ENCODE measurements around the gene EPB41L2. TPM values are rescaled to one million over a fixed set of nuclear protein-coding genes. Genes with fewer than 3 reads are reported as not detected.

The EPB41L2 gene
- total RNA-seq, 4 donors from 2014 or later, result 190 to 321 (median 265) TPM

- Histone ChIP-seq H3K27ac (no peak overlapping the region), H3K36me3 (peaks cover 0 to 12% (median 0%) of the 10 kb centered on the region in 3 donors), H3K9me3 (peaks cover 0 to 8% (median 0%) of the 10 kb centered on the region in 4 donors), H3K4me1 (peaks cover 0 to 45% (median 0%) of the 10 kb centered on the region in 4 donors), H3K4me3 (no peak overlapping the region), H3K27me3 (no peaks in the 10 kb centered on the region)
- no peak for TF ChIP-seq CTCF (IDR thresholded peaks at IDR 0.05)
- TF ChIP-seq POLR2A (IDR thresholded peaks at IDR 0.05), result no peak
- TF ChIP-seq EP300 (IDR thresholded peaks at IDR 0.05), result no peak
- no peak for DNase-seq (ENCODE audit: low spot score in 2 of 2)
- 75 to 83% methylated on average over 4 of the region's 4 CpGs for WGBS, 2 donors
These were observed 149.9 kb downstream of the EPB41L2 start for GRCh38 chr6:130913120-130913519.

GRCh38 chr6:130912434-130912833, 150.6 kb downstream of the EPB41L2 start:
- H3K27ac ChIP-seq, result no peak overlapping the region
- WGBS, 2 donors, result 69 to 81% methylated on average over 4 of the region's 4 CpGs
- TF ChIP-seq CTCF (IDR thresholded peaks at IDR 0.05) (no peak), POLR2A (IDR thresholded peaks at IDR 0.05) (no peak), EP300 (IDR thresholded peaks at IDR 0.05) (no peak)

GRCh38 chr6:130908958-130909357, 154.1 kb downstream of the EPB41L2 start:
- 80 to 88% methylated on average over 2 of the region's 2 CpGs for WGBS, 2 donors
- H3K4me3 ChIP-seq, result no peak overlapping the region
- H3K9me3 ChIP-seq, result peaks cover 0 to 8% (median 0%) of the 10 kb centered on the region in 4 donors
- DNase-seq (ENCODE audit: low spot score in 2 of 2), result no peak
- peaks cover 0 to 12% (median 0%) of the 10 kb centered on the region in 3 donors for H3K36me3 ChIP-seq
- H3K27me3 ChIP-seq, result no peaks in the 10 kb centered on the region
- TF ChIP-seq EP300 (IDR thresholded peaks at IDR 0.05) (no peak), CTCF (IDR thresholded peaks at IDR 0.05) (no peak), POLR2A (IDR thresholded peaks at IDR 0.05) (no peak)
- H3K4me1 ChIP-seq, result peaks cover 0 to 48% (median 0%) of the 10 kb centered on the region in 4 donors
- no peak overlapping the region for H3K27ac ChIP-seq

More at GRCh38 chr6:130912434-130912833, 150.6 kb downstream of the EPB41L2 start:
- H3K9me3 ChIP-seq, result peaks cover 0 to 8% (median 0%) of the 10 kb centered on the region in 4 donors
- H3K4me1 ChIP-seq, result peaks cover 0 to 45% (median 0%) of the 10 kb centered on the region in 4 donors
- no peak overlapping the region for H3K4me3 ChIP-seq
- no peak for DNase-seq (ENCODE audit: low spot score in 2 of 2)
- no peaks in the 10 kb centered on the region for H3K27me3 ChIP-seq
- H3K36me3 ChIP-seq, result peaks cover 0 to 12% (median 0%) of the 10 kb centered on the region in 3 donors

GRCh38 chr6:130908188-130908587, 154.9 kb downstream of the EPB41L2 start:
- no peak for DNase-seq (ENCODE audit: low spot score in 2 of 2)
- Histone ChIP-seq H3K27me3 (no peaks in the 10 kb centered on the region), H3K9me3 (peaks cover 0 to 8% (median 0%) of the 10 kb centered on the region in 4 donors), H3K4me3 (no peak overlapping the region), H3K4me1 (peaks cover 0 to 41% (median 0%) of the 10 kb centered on the region in 4 donors), H3K36me3 (peaks cover 0 to 12% (median 0%) of the 10 kb centered on the region in 3 donors), H3K27ac (peak overlapping the region in 1 of 4 donors; percentile 10)
- TF ChIP-seq EP300 (IDR thresholded peaks at IDR 0.05) (no peak), POLR2A (IDR thresholded peaks at IDR 0.05) (no peak), CTCF (IDR thresholded peaks at IDR 0.05) (no peak)

GRCh38 chr6:130907687-130908086, 155.4 kb downstream of the EPB41L2 start:
- Histone ChIP-seq H3K9me3 (peaks cover 0 to 8% (median 0%) of the 10 kb centered on the region in 4 donors), H3K27me3 (no peaks in the 10 kb centered on the region), H3K4me3 (no peak overlapping the region), H3K4me1 (peaks cover 0 to 40% (median 0%) of the 10 kb centered on the region in 4 donors), H3K27ac (peak overlapping the region in 2 of 4 donors; percentile 1 to 10), H3K36me3 (peaks cover 0 to 17% (median 0%) of the 10 kb centered on the region in 3 donors)
- WGBS, 2 donors, result 70 to 75% methylated on average over 3 of the region's 3 CpGs
- no peak for DNase-seq (ENCODE audit: low spot score in 2 of 2)
- TF ChIP-seq POLR2A (IDR thresholded peaks at IDR 0.05) (no peak), CTCF (IDR thresholded peaks at IDR 0.05) (no peak), EP300 (IDR thresholded peaks at IDR 0.05) (no peak)
